BJ (cell line): ENCODE results near the gene FRS3. TPM values are rescaled to one million over a fixed set of nuclear protein-coding genes. Genes with fewer than 3 reads are reported as not detected.

ENCODE experiments used
- CTCF ChIA-PET: fragments of 350-600 bp; formaldehyde crosslinking; extraction: SDS; loops from one replicate; lab custom pipeline; 2021; ENCODE audit warnings: antibody characterized with exemption, inconsistent platforms; lab: Yijun Ruan, JAX
- POLR2A ChIA-PET: fragments of 300-600 bp; sonication (Branson Sonifier 250); formaldehyde crosslinking; extraction: SDS; loops from one replicate; lab custom pipeline; 2021; ENCODE audit warnings: antibody characterized with exemption; lab: Charles Lee
- DNase-seq: peaks from one replicate; pipeline ENCODE4 v3.0.0-alpha.2; 2011; ENCODE audit warnings: low read depth
- H3K27me3 ChIP-seq: 2 replicates; pipeline ENCODE4 v1.6.0; 2011; ENCODE audit warnings: low read length; ENCODE audit not compliant: control insufficient read depth, insufficient read depth
- H3K36me3 ChIP-seq: 2 replicates; pipeline ENCODE4 v1.5.1; 2011; ENCODE audit warnings: low read length; ENCODE audit not compliant: control insufficient read depth, insufficient read depth
- H3K4me3 ChIP-seq: 2 replicates; pipeline ENCODE4 v1.5.1; 2011; ENCODE audit warnings: low read depth, mild to moderate bottlenecking, control low read depth, low read length
- polyA plus RNA-seq: library from polyadenylated mRNA; depleted of rRNA; stranded (reverse); fragments of >200 nt; gene quantifications from 2 replicates; pipeline ENCODE4 v1.2.3, GENCODE V29; 2011
- TF ChIP-seq, protein P1 (sequence below): IDR thresholded peaks from 2 replicates; pipeline ENCODE4 v1.5.1; 2011; ENCODE audit warnings: low read depth, mild to moderate bottlenecking, control low read depth, inconsistent platforms, low read length, moderate library complexity; ENCODE audit not compliant: insufficient read depth

The FRS3 gene
- polyA plus RNA-seq, 1 experiment = 3.3 TPM

DNA sequence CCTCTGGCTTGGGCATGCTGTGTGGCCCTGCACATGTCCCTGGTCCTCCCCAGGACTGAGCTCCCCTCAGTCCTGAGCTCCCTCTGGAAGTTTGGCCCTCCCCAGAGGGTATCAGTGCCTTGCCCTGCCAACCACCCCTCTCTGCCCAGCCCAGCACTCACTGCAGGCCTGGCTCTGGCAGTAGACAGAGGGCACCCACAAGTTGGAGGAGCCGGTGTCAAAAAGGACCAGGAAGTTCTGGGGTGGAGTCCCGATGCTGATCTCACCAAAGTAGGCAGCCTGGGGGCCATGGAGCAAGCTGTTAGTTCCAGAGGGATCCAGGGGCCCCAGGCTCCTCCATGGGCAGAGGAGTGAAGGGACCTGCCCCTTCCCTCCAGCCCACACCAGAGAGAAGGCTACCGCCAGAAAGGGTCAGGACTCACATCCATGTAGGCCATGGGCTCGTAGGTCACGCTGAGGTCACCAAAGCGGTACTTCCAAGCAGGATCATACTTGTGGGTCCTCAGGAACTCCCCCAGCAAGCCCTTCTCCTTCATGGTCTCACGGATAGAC, 35.4 kb downstream of the FRS3 start:
- H3K4me3 ChIP-seq = no peak overlapping the region
- no peaks in the 10 kb centered on the region for H3K36me3 ChIP-seq
- ChIA-PET CTCF (interaction anchor here (0.6 kb wide), 1 partner anchor 8 kb away, joined by 3 read pairs; no protein-coding TSS in a partner anchor), POLR2A (no interaction called here)
- H3K27me3 ChIP-seq = peaks cover 3% of the 10 kb centered on the region; the same call in 1 of the 2 replicates
- no peak for DNase-seq
- TF ChIP-seq, protein P1, sequence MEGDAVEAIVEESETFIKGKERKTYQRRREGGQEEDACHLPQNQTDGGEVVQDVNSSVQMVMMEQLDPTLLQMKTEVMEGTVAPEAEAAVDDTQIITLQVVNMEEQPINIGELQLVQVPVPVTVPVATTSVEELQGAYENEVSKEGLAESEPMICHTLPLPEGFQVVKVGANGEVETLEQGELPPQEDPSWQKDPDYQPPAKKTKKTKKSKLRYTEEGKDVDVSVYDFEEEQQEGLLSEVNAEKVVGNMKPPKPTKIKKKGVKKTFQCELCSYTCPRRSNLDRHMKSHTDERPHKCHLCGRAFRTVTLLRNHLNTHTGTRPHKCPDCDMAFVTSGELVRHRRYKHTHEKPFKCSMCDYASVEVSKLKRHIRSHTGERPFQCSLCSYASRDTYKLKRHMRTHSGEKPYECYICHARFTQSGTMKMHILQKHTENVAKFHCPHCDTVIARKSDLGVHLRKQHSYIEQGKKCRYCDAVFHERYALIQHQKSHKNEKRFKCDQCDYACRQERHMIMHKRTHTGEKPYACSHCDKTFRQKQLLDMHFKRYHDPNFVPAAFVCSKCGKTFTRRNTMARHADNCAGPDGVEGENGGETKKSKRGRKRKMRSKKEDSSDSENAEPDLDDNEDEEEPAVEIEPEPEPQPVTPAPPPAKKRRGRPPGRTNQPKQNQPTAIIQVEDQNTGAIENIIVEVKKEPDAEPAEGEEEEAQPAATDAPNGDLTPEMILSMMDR = no peak

GRCh38 chr6:41743406-41744235, 36.1 kb downstream of the FRS3 start:
- DNase-seq = no peak
- CTCF ChIA-PET = interaction anchor here (0.6 kb wide), 1 partner anchor 9 kb away, joined by 3 read pairs; no protein-coding TSS in a partner anchor
- H3K27me3 ChIP-seq = peaks cover 3% of the 10 kb centered on the region; the same call in 1 of the 2 replicates

GRCh38 chr6:41741625-41742490, 37.8 kb downstream of the FRS3 start:
- H3K27me3 ChIP-seq = 0 out of 2 replicates have a peak, but pooled peaks cover 1% of the 10 kb centered on the region
- TF ChIP-seq, protein P1 = no peak
- POLR2A ChIA-PET = no interaction called here
- CTCF ChIA-PET = interaction anchor here (1.1 kb wide), 2 partner anchors 12 to 34 kb away, joined by 3 to 5 read pairs; no protein-coding TSS in a partner anchor
- no peak for DNase-seq
- no peaks in the 10 kb centered on the region for H3K36me3 ChIP-seq
- H3K4me3 ChIP-seq = no peak overlapping the region

More at GRCh38 chr6:41743406-41744235, 36.1 kb downstream of the FRS3 start:
- Histone ChIP-seq H3K4me3 (no peak overlapping the region), H3K36me3 (no peaks in the 10 kb centered on the region)
- POLR2A ChIA-PET = no interaction called here
- TF ChIP-seq, protein P1 = no peak

- Histone ChIP-seq H3K27me3 (peaks cover 1% of the 10 kb centered on the region; the same call in 1 of the 2 replicates), H3K4me3 (no peak overlapping the region), H3K36me3 (no peaks in the 10 kb centered on the region)
- ChIA-PET POLR2A (no interaction called here), CTCF (interaction anchor here (1.1 kb wide), 1 partner anchor 13 kb away, joined by 3 read pairs; no protein-coding TSS in a partner anchor)
- DNase-seq = no peak
- TF ChIP-seq, protein P1 = no peak
Measured at GRCh38 chr6:41740366-41741162, 39.1 kb downstream of the FRS3 start.
